K562 (cell line): ENCODE data around the gene ZBTB2. TPM values are rescaled to one million over a fixed set of nuclear protein-coding genes. Genes with fewer than 3 reads are reported as not detected.

ENCODE experiments used
- CBX1 ChIP-seq: sonication (generic); IDR thresholded peaks from 2 replicates; pipeline ENCODE4 v1.6.1; 2016; ENCODE audit warnings: antibody characterized with exemption, low read depth, mild to moderate bottlenecking
- E2F6 ChIP-seq, 2 experiments: IDR thresholded peaks; 2 replicates each; pipeline ENCODE4 v1.6.1; 2011; ENCODE audit warnings: borderline replicate concordance in 1 of 2, control low read depth in 1 of 2, low read depth in 1 of 2, low read length in 1 of 2, mild to moderate bottlenecking in 1 of 2, mixed read lengths in 1 of 2, moderate library complexity in 1 of 2; ENCODE audit not compliant: insufficient read depth in 1 of 2, insufficient read length in 1 of 2, poor library complexity in 1 of 2, severe bottlenecking in 1 of 2; ENCODE audit errors: extremely low read depth in 1 of 2
- ESRRA ChIP-seq: fragments of 450-650 bp; IDR thresholded peaks from 2 replicates; pipeline ENCODE4 v1.6.1; 2014; ENCODE audit warnings: low read depth, mild to moderate bottlenecking, moderate library complexity, borderline replicate concordance
- ETV1 ChIP-seq: fragments of 450-650 bp; conservative IDR thresholded peaks from 2 replicates; pipeline ENCODE4 v1.6.1; 2016; ENCODE audit warnings: missing genetic modification characterization, control low read depth, low read depth, missing compliant biosample characterization
- FIP1L1 ChIP-seq: fragments of 200-400 bp; formaldehyde crosslinking; IDR thresholded peaks from 2 replicates; pipeline ENCODE4 v1.6.1; 2018; ENCODE audit warnings: mild to moderate bottlenecking, low read depth, low read length; ENCODE audit not compliant: poor library complexity, severe bottlenecking
- GABPB2 ChIP-seq: fragments of 250-450 bp; sonication (Bioruptor Pico); conservative IDR thresholded peaks from 2 replicates; pipeline ENCODE4 v1.5.1; 2021; ENCODE audit warnings: mild to moderate bottlenecking
- HDAC1 ChIP-seq, 2 experiments: fragments of 450-650 bp; IDR thresholded peaks; 2 replicates each; pipeline ENCODE4 v1.6.1; 2016 to 2017; ENCODE audit warnings: inconsistent platforms in 1 of 2, mild to moderate bottlenecking in 1 of 2, moderate library complexity in 1 of 2
- HDAC8 ChIP-seq: fragments of 450-650 bp; IDR thresholded peaks from 2 replicates; pipeline ENCODE4 v1.6.1; 2016; ENCODE audit warnings: mild to moderate bottlenecking, missing genetic modification characterization, moderate library complexity, missing compliant biosample characterization
- IRF2 ChIP-seq: sonication (generic); formaldehyde crosslinking; IDR thresholded peaks from 2 replicates; pipeline ENCODE4 v1.8.1; 2022; ENCODE audit warnings: mild to moderate bottlenecking, missing genetic modification reagents
- POLR2AphosphoS5 ChIP-seq: IDR thresholded peaks from 2 replicates; pipeline ENCODE4 v1.6.1; 2011; ENCODE audit warnings: mild to moderate bottlenecking, low read depth, low read length, moderate library complexity; ENCODE audit not compliant: control insufficient read depth, insufficient read depth
- POLR3G ChIP-seq: IDR thresholded peaks from 2 replicates; pipeline ENCODE4 v1.6.1; 2011; ENCODE audit not compliant: insufficient read length, insufficient replicate concordance; ENCODE audit errors: extremely low read depth
- RBM34 ChIP-seq: fragments of 200-400 bp; formaldehyde crosslinking; IDR thresholded peaks from 2 replicates; pipeline ENCODE4 v1.6.1; 2018; ENCODE audit warnings: low read length, borderline replicate concordance; ENCODE audit not compliant: insufficient read depth
- SETDB1 ChIP-seq: IDR thresholded peaks from one replicate; pipeline ENCODE4 v1.6.1; 2012; ENCODE audit warnings: low read length, control low read depth, inconsistent platforms
- SMAD2 ChIP-seq: fragments of 150-350 bp; IDR thresholded peaks from 2 replicates; pipeline ENCODE4 v1.6.1; 2014; ENCODE audit warnings: low read depth, mild to moderate bottlenecking, low read length
- SOX6 ChIP-seq: fragments of 450-650 bp; IDR thresholded peaks from 2 replicates; pipeline ENCODE4 v1.6.1; 2014; ENCODE audit warnings: mild to moderate bottlenecking
- ZBED1 ChIP-seq: IDR thresholded peaks from 2 replicates; pipeline ENCODE4 v1.6.1; 2014
- ZBTB9 ChIP-seq: fragments of 450-650 bp; formaldehyde crosslinking; IDR thresholded peaks from 2 replicates; pipeline ENCODE4 v1.4.0; 2020; ENCODE audit warnings: mild to moderate bottlenecking, moderate library complexity
- ZKSCAN8 ChIP-seq: fragments of 200-800 bp; sonication (Bioruptor generic); IDR thresholded peaks from 2 replicates; pipeline ENCODE4 v1.6.1; 2016; ENCODE audit warnings: missing genetic modification characterization, missing compliant biosample characterization
- ZNF175 ChIP-seq: fragments of 200-800 bp; sonication (Bioruptor generic); IDR thresholded peaks from 2 replicates; pipeline ENCODE4 v1.6.1; 2016; ENCODE audit warnings: low read depth, mild to moderate bottlenecking, missing genetic modification characterization, missing compliant biosample characterization
- ZNF445 ChIP-seq: fragments of 250-450 bp; sonication (Bioruptor Pico); IDR thresholded peaks from 2 replicates; pipeline ENCODE4 v1.4.0; 2020; ENCODE audit warnings: low read depth, mild to moderate bottlenecking, moderate library complexity
- ZNF609 ChIP-seq: sonication (generic); formaldehyde crosslinking; IDR thresholded peaks from 2 replicates; pipeline ENCODE4 v1.8.1; 2023; ENCODE audit warnings: missing genetic modification reagents, mild to moderate bottlenecking, borderline replicate concordance
- ZNF668 ChIP-seq: fragments of 250-450 bp; sonication (Bioruptor Pico); IDR thresholded peaks from 2 replicates; pipeline ENCODE4 v1.8.0; 2022; ENCODE audit warnings: mild to moderate bottlenecking, inconsistent platforms
- polyA plus RNA-seq, 8 experiments: library from polyadenylated mRNA; depleted of rRNA in 4 of 8; stranded (reverse) in 5 of 8; unstranded in 3 of 8; fragments of >200 nt; fragmentation: Nextera tagmentation in 2 of 8; fragmentation: Illumina TruSeq in 1 of 8; extraction: Ambion mirVana in 2 of 8; extraction: Trizol in 1 of 8; gene quantifications; 2 replicates each; pipeline versions ENCODE4 v1.2.1 to v1.2.3, GENCODE V29; 2011 to 2014; ENCODE audit warnings: inconsistent platforms in 1 of 8, missing spikeins in 1 of 8
- total RNA-seq, 7 experiments: library from RNA; depleted of rRNA in 6 of 7; stranded (reverse); fragments of >200 nt in 6 of 7; fragmentation: Illumina TruSeq in 2 of 7; extraction: Trizol in 2 of 7; gene quantifications; 2 replicates each; pipeline versions ENCODE4 v1.2.1 to v1.2.3, GENCODE V29; 2011 to 2021; ENCODE audit warnings: low replicate concordance in 1 of 7

The ZBTB2 gene
- total and polyA plus RNA-seq, 9 of the 15 experiments (the other 6 are each of a cell fraction or from before 2014, with no cell fraction given): 5.1 to 26.2 (median 16.4) TPM

- TF ChIP-seq SOX6: no peak
- TF ChIP-seq CBX1: peak; percentile 13; the same call in 1 of the 2 replicates
- no peak for TF ChIP-seq SETDB1
- no peak for TF ChIP-seq IRF2 (CRISPR knock-in tag)
- TF ChIP-seq POLR3G: no peak
- TF ChIP-seq ZNF445 (CRISPR knock-in tag): no peak
- TF ChIP-seq FIP1L1: peak; percentile 21
- TF ChIP-seq ETV1 (tag): no peak; the same call in 1 of the 2 replicates
- no peak for TF ChIP-seq ESRRA
- no peak for TF ChIP-seq ZNF668 (CRISPR knock-in tag)
- TF ChIP-seq RBM34: peak; percentile 29; the same call in 1 of the 2 replicates
- TF ChIP-seq ZBED1: no peak
- TF ChIP-seq ZBTB9: peak; percentile 82
- TF ChIP-seq ZNF609 (CRISPR knock-in tag): no peak
- no peak; the same call in 1 of the 2 replicates for TF ChIP-seq POLR2AphosphoS5
- TF ChIP-seq E2F6 (IDR thresholded peaks at IDR 0.05; ENCODE audit: borderline replicate concordance in 1 of 2, extremely low read depth in 1 of 2, insufficient read depth in 1 of 2, insufficient read length in 1 of 2, low read depth in 1 of 2, low read length in 1 of 2, poor library complexity in 1 of 2, severe bottlenecking in 1 of 2): peak in 1 of 2 experiments; percentile 76
- no peak for TF ChIP-seq SMAD2
- TF ChIP-seq HDAC1 (IDR thresholded peaks at IDR 0.05): peak in 1 of 2 experiments; percentile 30; a peak in 2 of 4 replicates
- TF ChIP-seq ZNF175 (CRISPR knock-in tag): no peak
- TF ChIP-seq HDAC8 (tag): no peak
- TF ChIP-seq ZKSCAN8 (CRISPR knock-in tag): no peak
- TF ChIP-seq GABPB2 (CRISPR knock-in tag): no peak
These were observed 398 bp downstream of the ZBTB2 start (continued) for GRCh38 chr6:151390851-151391470.
